ENCODE results near the gene TSPAN13.

TSPAN13 gene

DNA sequence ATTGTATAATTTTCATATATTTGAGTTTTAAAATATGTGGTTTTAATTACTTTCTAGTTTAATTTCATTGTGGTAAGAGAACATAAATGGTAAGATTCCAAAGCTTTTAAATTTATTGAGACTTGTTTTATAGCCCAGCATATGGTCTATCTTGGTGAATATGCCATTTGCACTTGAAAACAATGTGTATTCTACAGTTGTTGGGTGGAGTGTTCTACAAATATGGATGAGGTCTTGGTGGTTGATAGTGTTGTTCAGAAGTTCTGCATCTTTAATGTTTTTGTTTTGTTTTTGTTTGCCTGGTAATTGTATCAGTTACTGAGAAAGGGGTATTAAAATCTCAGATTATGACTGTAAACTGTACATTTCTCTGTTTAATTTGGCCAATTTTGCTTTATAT is 37.6 kb upstream of the TSPAN13 start:
- TF ChIP-seq, protein P1, sequence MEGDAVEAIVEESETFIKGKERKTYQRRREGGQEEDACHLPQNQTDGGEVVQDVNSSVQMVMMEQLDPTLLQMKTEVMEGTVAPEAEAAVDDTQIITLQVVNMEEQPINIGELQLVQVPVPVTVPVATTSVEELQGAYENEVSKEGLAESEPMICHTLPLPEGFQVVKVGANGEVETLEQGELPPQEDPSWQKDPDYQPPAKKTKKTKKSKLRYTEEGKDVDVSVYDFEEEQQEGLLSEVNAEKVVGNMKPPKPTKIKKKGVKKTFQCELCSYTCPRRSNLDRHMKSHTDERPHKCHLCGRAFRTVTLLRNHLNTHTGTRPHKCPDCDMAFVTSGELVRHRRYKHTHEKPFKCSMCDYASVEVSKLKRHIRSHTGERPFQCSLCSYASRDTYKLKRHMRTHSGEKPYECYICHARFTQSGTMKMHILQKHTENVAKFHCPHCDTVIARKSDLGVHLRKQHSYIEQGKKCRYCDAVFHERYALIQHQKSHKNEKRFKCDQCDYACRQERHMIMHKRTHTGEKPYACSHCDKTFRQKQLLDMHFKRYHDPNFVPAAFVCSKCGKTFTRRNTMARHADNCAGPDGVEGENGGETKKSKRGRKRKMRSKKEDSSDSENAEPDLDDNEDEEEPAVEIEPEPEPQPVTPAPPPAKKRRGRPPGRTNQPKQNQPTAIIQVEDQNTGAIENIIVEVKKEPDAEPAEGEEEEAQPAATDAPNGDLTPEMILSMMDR (IDR thresholded peaks at IDR 0.05; ENCODE audit: control insufficient read depth, insufficient read depth, low read depth, low read length, missing control alignments), result no peak
- H3K4me3 ChIP-seq (ENCODE audit: control insufficient read depth, low read depth, low read length), result no peak overlapping the region
- DNase-seq (ENCODE audit: low read depth), result no peak

DNA sequence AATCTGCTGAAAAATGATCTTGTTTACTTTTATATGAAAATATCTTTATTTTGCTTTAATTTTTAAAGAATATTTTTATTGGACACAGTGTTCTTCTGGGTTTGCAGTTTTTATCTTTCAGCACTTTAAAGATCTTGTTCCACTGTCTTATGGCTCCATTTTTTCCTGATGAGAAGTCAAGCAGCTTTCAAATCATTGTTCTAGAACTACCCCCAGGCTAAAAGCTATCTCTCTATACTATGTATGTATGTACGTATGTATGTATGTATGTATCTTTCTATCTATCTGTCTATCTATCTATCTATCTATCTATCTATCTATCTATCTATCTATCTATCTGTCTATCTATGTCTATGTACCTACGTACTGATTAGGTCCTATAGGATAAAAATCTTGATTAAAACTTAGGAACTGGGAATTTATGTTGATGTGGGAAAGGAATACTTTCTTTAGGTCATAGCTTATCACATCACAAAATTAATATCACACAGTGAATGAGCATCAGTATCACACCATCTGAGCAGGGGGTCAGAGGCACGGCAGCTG is 35.4 kb upstream of the TSPAN13 start:
- no peak overlapping the region for H3K4me3 ChIP-seq (ENCODE audit: control insufficient read depth, low read depth, low read length)
- no peak for DNase-seq (ENCODE audit: low read depth)
- TF ChIP-seq, protein P1 (IDR thresholded peaks at IDR 0.05; ENCODE audit: control insufficient read depth, insufficient read depth, low read depth, low read length, missing control alignments), result no peak

DNA sequence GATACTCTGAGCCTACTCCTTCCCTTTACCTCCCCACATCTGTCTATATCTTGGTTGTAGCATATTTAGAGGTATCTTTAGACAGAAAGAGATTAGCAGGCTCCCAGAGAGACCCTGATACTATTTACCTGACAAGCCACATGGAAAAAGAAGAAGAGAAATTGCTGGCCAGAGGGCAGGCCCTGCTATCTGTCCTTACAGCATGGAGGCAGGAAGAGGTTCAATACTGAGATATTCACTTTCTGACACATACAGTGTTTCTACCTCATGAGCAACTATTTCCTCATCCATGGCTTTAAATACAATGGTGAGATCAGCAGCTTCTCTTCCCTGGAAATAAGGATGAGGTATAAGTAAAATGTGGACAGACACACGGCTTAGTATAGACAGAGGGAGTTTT is 33.9 kb upstream of the TSPAN13 start:
- H3K4me3 ChIP-seq (ENCODE audit: control insufficient read depth, low read depth, low read length), result no peak overlapping the region
- DNase-seq (ENCODE audit: low read depth), result no peak
- TF ChIP-seq, protein P1 (IDR thresholded peaks at IDR 0.05; ENCODE audit: control insufficient read depth, insufficient read depth, low read depth, low read length, missing control alignments), result no peak

DNA sequence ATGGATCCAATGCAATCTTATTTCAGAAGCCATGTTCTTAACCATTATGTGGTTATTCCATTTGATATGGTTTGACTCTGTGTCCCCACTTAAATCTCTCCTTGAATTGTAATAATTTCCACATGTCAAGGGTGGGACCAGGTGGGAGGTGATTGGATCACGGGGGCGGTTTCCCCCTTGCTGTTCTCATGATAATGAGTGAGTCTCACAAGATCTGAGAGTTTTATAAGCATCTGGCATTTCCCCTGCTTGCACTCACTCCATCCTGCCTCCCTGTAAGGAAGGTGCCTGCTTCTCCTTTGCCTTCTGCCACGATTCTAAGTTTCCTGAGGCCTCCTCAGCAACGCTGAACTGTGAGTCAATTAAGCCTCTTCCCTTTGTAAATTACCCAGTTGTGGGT is 32.0 kb upstream of the TSPAN13 start:
- no peak for DNase-seq (ENCODE audit: low read depth)
- H3K4me3 ChIP-seq (ENCODE audit: control insufficient read depth, low read depth, low read length), result no peak overlapping the region
- TF ChIP-seq, protein P1 (IDR thresholded peaks at IDR 0.05; ENCODE audit: control insufficient read depth, insufficient read depth, low read depth, low read length, missing control alignments), result no peak

DNA sequence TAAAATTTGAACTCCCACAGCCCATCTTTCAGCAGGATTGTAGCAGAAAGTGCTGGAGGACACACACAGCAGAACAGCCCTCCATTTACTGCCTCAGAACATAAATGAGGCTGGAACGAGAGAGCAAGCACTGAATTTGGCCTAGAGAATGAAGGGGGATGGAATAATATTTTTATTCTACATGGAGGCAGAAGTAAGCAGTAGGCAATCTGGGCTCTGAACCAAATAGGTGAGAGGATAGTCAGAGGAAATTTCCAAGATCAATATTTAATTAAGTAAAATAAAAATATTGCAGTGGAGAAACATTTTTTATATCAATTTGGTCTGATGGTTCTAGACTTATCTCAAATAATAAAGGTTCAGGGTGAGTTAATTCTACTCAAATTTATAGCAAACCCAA is 29.2 kb upstream of the TSPAN13 start:
- no peak overlapping the region for H3K4me3 ChIP-seq (ENCODE audit: control insufficient read depth, low read depth, low read length)
- no peak for DNase-seq (ENCODE audit: low read depth)
- TF ChIP-seq, protein P1 (IDR thresholded peaks at IDR 0.05; ENCODE audit: control insufficient read depth, insufficient read depth, low read depth, low read length, missing control alignments), result no peak

GRCh38 chr7:16726189-16726588 is 27.4 kb upstream of the TSPAN13 start:
- no peak overlapping the region for H3K4me3 ChIP-seq (ENCODE audit: control insufficient read depth, low read depth, low read length)
- TF ChIP-seq, protein P1 (IDR thresholded peaks at IDR 0.05; ENCODE audit: control insufficient read depth, insufficient read depth, low read depth, low read length, missing control alignments), result no peak
- DNase-seq (ENCODE audit: low read depth), result no peak

- H3K4me3 ChIP-seq (ENCODE audit: control insufficient read depth, low read depth, low read length), result no peak overlapping the region
- no peak for DNase-seq (ENCODE audit: low read depth)
- TF ChIP-seq, protein P1 (IDR thresholded peaks at IDR 0.05; ENCODE audit: control insufficient read depth, insufficient read depth, low read depth, low read length, missing control alignments), result no peak
These were observed 25.8 kb upstream of the TSPAN13 start for GRCh38 chr7:16727736-16728135.

All from AG09309 (cell line).